LNCaP clone FGC (cell line): ENCODE measurements around the gene PPM1H.

ENCODE experiments used
- DNase-seq: peaks from one replicate; pipeline ENCODE4 v3.0.0-alpha.2; 2011; ENCODE audit warnings: low read depth
- H3K4me3 ChIP-seq: 2 replicates; pipeline ENCODE4 v1.5.1; 2011; ENCODE audit warnings: mild to moderate bottlenecking, low read depth, low read length, control low read depth
- TF ChIP-seq, protein P1 (sequence below): IDR thresholded peaks from 2 replicates; pipeline ENCODE4 v1.5.1; 2012; ENCODE audit warnings: mild to moderate bottlenecking; ENCODE audit not compliant: control insufficient read depth, insufficient read depth; ENCODE audit errors: extremely low read depth

Gene PPM1H

DNA sequence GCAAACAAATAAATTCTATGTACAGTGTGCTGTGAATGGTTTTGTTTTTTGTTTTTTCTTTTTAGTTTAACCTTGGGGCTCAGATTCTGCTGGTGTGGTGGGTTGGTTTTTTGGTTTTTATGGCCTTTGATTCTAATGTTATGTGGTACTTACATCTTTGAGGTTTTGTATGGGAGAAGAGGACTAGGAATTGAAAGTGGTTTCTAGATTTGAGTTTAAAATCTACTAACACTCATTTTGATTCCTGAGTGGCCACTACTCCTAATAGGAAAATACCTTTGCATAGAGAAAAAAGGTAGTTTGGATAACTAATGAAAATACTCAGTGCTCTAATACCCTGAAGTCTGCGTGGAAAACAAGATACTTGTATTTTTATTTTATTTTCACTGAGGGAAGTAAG lies 330.6 kb downstream of the PPM1H start:
- H3K4me3 ChIP-seq, result no peak overlapping the region
- TF ChIP-seq, protein P1, sequence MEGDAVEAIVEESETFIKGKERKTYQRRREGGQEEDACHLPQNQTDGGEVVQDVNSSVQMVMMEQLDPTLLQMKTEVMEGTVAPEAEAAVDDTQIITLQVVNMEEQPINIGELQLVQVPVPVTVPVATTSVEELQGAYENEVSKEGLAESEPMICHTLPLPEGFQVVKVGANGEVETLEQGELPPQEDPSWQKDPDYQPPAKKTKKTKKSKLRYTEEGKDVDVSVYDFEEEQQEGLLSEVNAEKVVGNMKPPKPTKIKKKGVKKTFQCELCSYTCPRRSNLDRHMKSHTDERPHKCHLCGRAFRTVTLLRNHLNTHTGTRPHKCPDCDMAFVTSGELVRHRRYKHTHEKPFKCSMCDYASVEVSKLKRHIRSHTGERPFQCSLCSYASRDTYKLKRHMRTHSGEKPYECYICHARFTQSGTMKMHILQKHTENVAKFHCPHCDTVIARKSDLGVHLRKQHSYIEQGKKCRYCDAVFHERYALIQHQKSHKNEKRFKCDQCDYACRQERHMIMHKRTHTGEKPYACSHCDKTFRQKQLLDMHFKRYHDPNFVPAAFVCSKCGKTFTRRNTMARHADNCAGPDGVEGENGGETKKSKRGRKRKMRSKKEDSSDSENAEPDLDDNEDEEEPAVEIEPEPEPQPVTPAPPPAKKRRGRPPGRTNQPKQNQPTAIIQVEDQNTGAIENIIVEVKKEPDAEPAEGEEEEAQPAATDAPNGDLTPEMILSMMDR, result no peak
- DNase-seq, result no peak

DNA sequence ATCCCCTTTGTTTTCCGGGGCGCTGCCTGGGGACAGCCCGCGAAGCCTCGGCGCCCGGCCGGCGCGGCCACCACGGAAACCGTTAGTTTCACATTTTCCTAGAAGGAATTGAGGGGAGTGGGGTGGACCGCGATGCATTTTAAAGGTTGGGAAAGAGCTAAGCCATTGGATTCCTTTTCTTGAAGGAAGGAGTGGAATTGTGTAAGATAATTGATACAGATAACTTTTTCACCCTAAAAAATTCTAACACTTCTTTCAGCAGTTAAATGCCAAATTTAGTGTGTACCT lies 331.2 kb downstream of the PPM1H start:
- TF ChIP-seq, protein P1, result no peak
- H3K4me3 ChIP-seq, result peak overlapping the region; percentile 71
- DNase-seq, result no peak

DNA sequence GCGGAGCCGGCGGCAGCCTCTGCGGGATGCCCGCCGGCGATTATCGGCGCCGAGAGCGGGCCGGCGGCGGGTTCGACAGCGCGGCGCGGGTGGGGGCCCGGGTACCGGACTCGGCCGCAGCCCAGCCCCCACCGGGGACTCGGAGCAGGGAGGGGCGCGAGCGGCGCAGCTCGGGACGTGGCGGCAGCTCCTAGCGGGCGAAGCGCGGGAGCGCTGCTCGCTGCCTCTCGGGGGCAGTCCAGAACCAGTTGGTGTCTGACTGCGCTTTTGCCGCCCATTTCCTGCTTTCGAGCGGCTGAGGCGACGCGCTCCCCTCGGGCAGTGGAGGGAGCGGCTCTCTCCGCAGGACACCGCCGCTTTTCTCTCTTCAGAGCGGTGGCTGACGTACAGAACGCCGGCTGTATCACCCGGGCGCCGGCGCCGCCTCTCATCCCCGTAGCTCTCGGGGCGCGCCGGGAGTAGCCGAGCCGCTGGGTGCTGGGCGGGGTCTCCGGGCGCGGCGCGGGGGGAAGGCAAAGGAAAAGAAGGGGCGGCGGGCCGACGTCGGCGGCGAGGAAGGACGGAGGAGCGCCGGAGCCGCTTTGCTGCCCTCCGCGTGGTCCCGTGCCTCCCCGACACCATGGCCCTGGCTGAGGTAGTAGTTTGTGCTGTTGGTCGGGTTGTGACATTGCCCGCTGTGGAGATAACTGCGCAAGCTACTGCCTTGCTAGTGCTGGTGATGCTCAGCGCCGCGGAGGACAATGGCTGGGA lies 331.7 kb downstream of the PPM1H start:
- TF ChIP-seq, protein P1, result peak; percentile 64
- peak overlapping the region; percentile 71 for H3K4me3 ChIP-seq
- DNase-seq, result peak; percentile 61

DNA sequence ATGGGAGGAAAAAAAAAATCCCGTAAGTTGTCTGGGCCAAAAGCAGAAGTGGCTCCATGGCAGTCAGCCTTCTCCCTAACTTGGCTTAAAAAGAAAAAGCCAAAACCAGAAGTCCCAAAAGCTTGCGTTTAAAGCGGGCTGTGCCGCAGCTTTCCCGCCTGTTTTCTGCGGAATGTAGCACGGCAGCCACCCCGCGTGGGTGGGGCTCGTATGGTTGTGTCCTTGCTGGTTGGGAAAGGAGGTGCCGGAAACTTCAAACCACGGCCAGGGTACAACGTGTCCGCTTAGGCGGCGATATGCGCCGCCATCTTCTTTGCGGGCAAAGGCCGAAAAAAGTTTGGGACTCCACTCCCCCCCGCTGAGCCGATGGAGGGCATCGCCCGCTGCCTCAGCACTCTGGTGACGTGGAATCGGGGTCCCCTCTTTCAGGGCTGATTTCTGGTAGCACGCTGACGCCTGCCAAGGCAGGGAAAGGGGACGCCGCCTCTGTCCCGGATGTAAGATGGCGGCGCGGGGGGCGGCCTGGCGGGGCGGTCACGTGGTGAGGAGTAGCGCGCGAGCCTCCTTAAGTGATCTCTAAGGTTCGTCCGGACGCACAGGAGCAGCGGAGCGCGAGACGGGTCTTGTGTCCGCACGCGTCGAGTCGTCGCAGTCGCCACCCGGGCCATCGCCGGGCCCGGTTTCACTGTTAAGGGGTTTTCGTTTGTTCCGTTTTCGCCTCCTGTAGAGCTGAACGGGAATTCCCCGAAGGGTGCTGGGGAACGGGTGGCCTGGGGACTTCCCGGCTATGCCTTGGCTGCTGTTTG lies 332.5 kb downstream of the PPM1H start:
- TF ChIP-seq, protein P1, result no peak
- peak overlapping the region; percentile 71 for H3K4me3 ChIP-seq
- peak; percentile 70 for DNase-seq

DNA sequence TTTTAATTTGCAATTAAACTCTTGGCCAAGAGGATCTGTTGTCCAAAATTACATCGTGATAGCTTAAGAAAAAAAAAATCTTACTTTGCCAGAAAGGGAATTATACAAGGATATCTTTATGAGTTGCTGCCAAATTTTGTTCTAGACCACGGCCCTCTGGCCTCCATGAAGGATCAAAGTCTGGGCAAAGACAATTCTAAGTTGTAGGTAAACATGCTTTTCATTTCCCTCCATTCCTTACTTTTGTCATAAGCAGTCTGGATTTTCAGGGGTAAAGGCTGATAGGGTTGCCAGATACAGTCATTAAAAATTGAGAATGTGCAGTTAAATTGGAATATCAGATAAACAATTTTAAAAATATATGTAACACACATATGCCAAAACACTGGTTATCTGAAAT lies 333.2 kb downstream of the PPM1H start:
- no peak for DNase-seq
- TF ChIP-seq, protein P1, result no peak
- peak overlapping the region; percentile 71 for H3K4me3 ChIP-seq

DNA sequence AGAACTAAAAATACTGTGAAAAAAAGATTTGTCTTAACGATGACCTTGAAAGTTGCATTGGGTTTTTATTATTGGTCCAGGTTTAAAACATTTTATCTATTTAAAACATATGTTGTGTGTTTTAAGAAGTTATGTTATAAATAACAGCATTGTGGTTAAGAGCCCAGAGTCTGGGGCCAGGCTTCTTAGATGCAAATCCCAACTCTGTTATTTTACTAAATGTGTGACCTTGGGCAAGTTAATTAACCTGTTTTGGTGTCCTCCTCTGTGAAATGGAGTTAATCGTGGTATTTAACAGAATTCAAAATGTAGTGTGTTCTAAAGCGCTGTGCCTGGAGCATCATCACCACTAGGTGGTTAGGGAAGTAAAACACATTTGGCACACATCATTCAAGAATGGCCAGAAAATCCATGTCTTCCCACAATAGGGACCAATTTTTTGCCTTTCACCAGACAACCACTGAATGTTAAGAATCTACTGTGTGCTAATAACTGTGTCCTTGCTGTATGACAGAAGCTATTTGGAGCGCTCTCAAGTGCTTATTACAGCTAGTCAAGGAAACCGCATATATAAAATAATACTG lies 335.0 kb downstream of the PPM1H start:
- no peak overlapping the region for H3K4me3 ChIP-seq

More for the DNA sequence above, 335.0 kb downstream of the PPM1H start:
- TF ChIP-seq, protein P1, result 0 out of 2 replicates have a peak, but pooled peaks have one; percentile 1
- DNase-seq, result no peak
